ENCODE data around the gene SLC22A6. TPM values are rescaled to one million over a fixed set of nuclear protein-coding genes. Genes with fewer than 3 reads are reported as not detected.

SLC22A6 gene
- not detected for total RNA-seq

GRCh38 chr11:62984451-62984991, at the start of gene SLC22A6:
Gene SLC22A6 (minus strand): TSS chr11:62984967. CDS start chr11:62984690, 277 bp downstream.
- no peaks in the 10 kb centered on the region for H3K9me3 ChIP-seq (ENCODE audit: low read depth, low read length)
- no peaks in the 10 kb centered on the region for H3K27me3 ChIP-seq (ENCODE audit: insufficient read depth, low read length)
- no peaks in the 10 kb centered on the region for H3K4me1 ChIP-seq (ENCODE audit: insufficient read depth, low read length)
- no peak within 1 kb of the TSS for H3K4me3 ChIP-seq (ENCODE audit: low read length)

- Histone ChIP-seq H3K4me1 (ENCODE audit: insufficient read depth, low read length) (no peaks in the 10 kb centered on the region), H3K27me3 (ENCODE audit: insufficient read depth, low read length) (peaks cover 5% of the 10 kb centered on the region), H3K9me3 (ENCODE audit: low read depth, low read length) (no peaks in the 10 kb centered on the region), H3K4me3 (ENCODE audit: low read length) (no peak overlapping the region)
These were observed 47.7 kb upstream of the SLC22A6 start for GRCh38 chr11:63032457-63032856.

- Histone ChIP-seq H3K9me3 (ENCODE audit: low read depth, low read length) (no peaks in the 10 kb centered on the region), H3K4me1 (ENCODE audit: insufficient read depth, low read length) (peaks cover 6% of the 10 kb centered on the region), H3K4me3 (ENCODE audit: low read length) (no peak overlapping the region), H3K27me3 (ENCODE audit: insufficient read depth, low read length) (no peaks in the 10 kb centered on the region)
These were observed 39.3 kb upstream of the SLC22A6 start for GRCh38 chr11:63023841-63024648.

GRCh38 chr11:63023222-63023814, 38.6 kb upstream of the SLC22A6 start:
- Histone ChIP-seq H3K4me3 (ENCODE audit: low read length) (no peak overlapping the region), H3K9me3 (ENCODE audit: low read depth, low read length) (no peaks in the 10 kb centered on the region), H3K27me3 (ENCODE audit: insufficient read depth, low read length) (no peaks in the 10 kb centered on the region), H3K4me1 (ENCODE audit: insufficient read depth, low read length) (peaks cover 6% of the 10 kb centered on the region)

GRCh38 chr11:63022441-63022840, 37.7 kb upstream of the SLC22A6 start:
- H3K4me3 ChIP-seq (ENCODE audit: low read length), result no peak overlapping the region
- peaks cover 6% of the 10 kb centered on the region for H3K4me1 ChIP-seq (ENCODE audit: insufficient read depth, low read length)

GRCh38 chr11:63020671-63021291, 36.0 kb upstream of the SLC22A6 start:
- Histone ChIP-seq H3K9me3 (ENCODE audit: low read depth, low read length) (no peaks in the 10 kb centered on the region), H3K4me1 (ENCODE audit: insufficient read depth, low read length) (peaks cover 6% of the 10 kb centered on the region)

More at GRCh38 chr11:63022441-63022840, 37.7 kb upstream of the SLC22A6 start:
- no peaks in the 10 kb centered on the region for H3K27me3 ChIP-seq (ENCODE audit: insufficient read depth, low read length)
- no peaks in the 10 kb centered on the region for H3K9me3 ChIP-seq (ENCODE audit: low read depth, low read length)

GRCh38 chr11:63019506-63019905, 34.7 kb upstream of the SLC22A6 start:
- Histone ChIP-seq H3K27me3 (ENCODE audit: insufficient read depth, low read length) (no peaks in the 10 kb centered on the region), H3K4me3 (ENCODE audit: low read length) (no peak overlapping the region), H3K4me1 (ENCODE audit: insufficient read depth, low read length) (peaks cover 6% of the 10 kb centered on the region), H3K9me3 (ENCODE audit: low read depth, low read length) (no peaks in the 10 kb centered on the region)

More at GRCh38 chr11:63020671-63021291, 36.0 kb upstream of the SLC22A6 start:
- Histone ChIP-seq H3K4me3 (ENCODE audit: low read length) (no peak overlapping the region), H3K27me3 (ENCODE audit: insufficient read depth, low read length) (no peaks in the 10 kb centered on the region)

- Histone ChIP-seq H3K4me1 (ENCODE audit: insufficient read depth, low read length) (no peaks in the 10 kb centered on the region), H3K4me3 (ENCODE audit: low read length) (no peak overlapping the region), H3K27me3 (ENCODE audit: insufficient read depth, low read length) (no peaks in the 10 kb centered on the region), H3K9me3 (ENCODE audit: low read depth, low read length) (no peaks in the 10 kb centered on the region)
These were observed 32.7 kb upstream of the SLC22A6 start for GRCh38 chr11:63017306-63017974.

- H3K4me1 ChIP-seq (ENCODE audit: insufficient read depth, low read length), result no peaks in the 10 kb centered on the region
- H3K9me3 ChIP-seq (ENCODE audit: low read depth, low read length), result no peaks in the 10 kb centered on the region
- H3K4me3 ChIP-seq (ENCODE audit: low read length), result no peak within 1 kb of the TSS
These were observed 30.9 kb upstream of the SLC22A6 start, which contains the start of gene SLC22A8 for GRCh38 chr11:63015521-63016215. Gene SLC22A8 (minus strand): TSS chr11:63015841. CDS start chr11:63014958, 883 bp downstream.

GRCh38 chr11:63014408-63015055, 29.8 kb upstream of the SLC22A6 start:
- Histone ChIP-seq H3K4me3 (ENCODE audit: low read length) (no peak overlapping the region), H3K4me1 (ENCODE audit: insufficient read depth, low read length) (no peaks in the 10 kb centered on the region), H3K27me3 (ENCODE audit: insufficient read depth, low read length) (no peaks in the 10 kb centered on the region), H3K9me3 (ENCODE audit: low read depth, low read length) (no peaks in the 10 kb centered on the region)

More at GRCh38 chr11:63015521-63016215, 30.9 kb upstream of the SLC22A6 start, which contains the start of gene SLC22A8:
- no peaks in the 10 kb centered on the region for H3K27me3 ChIP-seq (ENCODE audit: insufficient read depth, low read length)

GRCh38 chr11:63012839-63013238, 28.1 kb upstream of the SLC22A6 start:
- H3K27me3 ChIP-seq (ENCODE audit: insufficient read depth, low read length), result no peaks in the 10 kb centered on the region
- H3K4me3 ChIP-seq (ENCODE audit: low read length), result no peak overlapping the region
- no peaks in the 10 kb centered on the region for H3K9me3 ChIP-seq (ENCODE audit: low read depth, low read length)
- no peaks in the 10 kb centered on the region for H3K4me1 ChIP-seq (ENCODE audit: insufficient read depth, low read length)

- H3K4me1 ChIP-seq (ENCODE audit: insufficient read depth, low read length), result no peaks in the 10 kb centered on the region
- H3K9me3 ChIP-seq (ENCODE audit: low read depth, low read length), result no peaks in the 10 kb centered on the region
These were observed 27.7 kb upstream of the SLC22A6 start for GRCh38 chr11:63012430-63012829.

GRCh38 chr11:63010934-63011439, 26.2 kb upstream of the SLC22A6 start:
- Histone ChIP-seq H3K27me3 (ENCODE audit: insufficient read depth, low read length) (no peaks in the 10 kb centered on the region), H3K4me3 (ENCODE audit: low read length) (no peak overlapping the region), H3K9me3 (ENCODE audit: low read depth, low read length) (no peaks in the 10 kb centered on the region), H3K4me1 (ENCODE audit: insufficient read depth, low read length) (no peaks in the 10 kb centered on the region)

More at GRCh38 chr11:63012430-63012829, 27.7 kb upstream of the SLC22A6 start:
- H3K4me3 ChIP-seq (ENCODE audit: low read length), result no peak overlapping the region
- no peaks in the 10 kb centered on the region for H3K27me3 ChIP-seq (ENCODE audit: insufficient read depth, low read length)

All from mononuclear cell (primary cell).